Kidney epithelial cell (primary cell): ENCODE results near the gene ABCB6. TPM values are rescaled to one million over a fixed set of nuclear protein-coding genes. Genes with fewer than 3 reads are reported as not detected.

Experiments used
- DNase-seq: peaks from one replicate; pipeline ENCODE4 v3.0.0-alpha.2; 2010; ENCODE audit warnings: low read depth
- H3K27me3 ChIP-seq: 2 replicates; pipeline ENCODE4 v1.6.0; 2011; ENCODE audit warnings: low read length; ENCODE audit not compliant: control insufficient read depth, insufficient read depth
- H3K36me3 ChIP-seq: 2 replicates; pipeline ENCODE4 v1.5.1; 2011; ENCODE audit warnings: low read length; ENCODE audit not compliant: control insufficient read depth, insufficient read depth
- H3K4me3 ChIP-seq: 2 replicates; pipeline ENCODE4 v1.5.1; 2011; ENCODE audit warnings: low read depth, mild to moderate bottlenecking, control low read depth, low read length
- total RNA-seq: library from RNA; depleted of rRNA; stranded (reverse); fragments of >200 nt; gene quantifications from 2 replicates; pipeline ENCODE4 v1.2.3, GENCODE V29; 2015
- TF ChIP-seq, protein P1 (sequence below): IDR thresholded peaks from 2 replicates; pipeline ENCODE4 v1.5.1; 2011; ENCODE audit warnings: mild to moderate bottlenecking, moderate library complexity, low read length, control low read depth, inconsistent platforms; ENCODE audit not compliant: insufficient read depth, poor library complexity, severe bottlenecking

Gene ABCB6
- total RNA-seq, 1 donor from 2014 or later: 5.8 TPM

DNA sequence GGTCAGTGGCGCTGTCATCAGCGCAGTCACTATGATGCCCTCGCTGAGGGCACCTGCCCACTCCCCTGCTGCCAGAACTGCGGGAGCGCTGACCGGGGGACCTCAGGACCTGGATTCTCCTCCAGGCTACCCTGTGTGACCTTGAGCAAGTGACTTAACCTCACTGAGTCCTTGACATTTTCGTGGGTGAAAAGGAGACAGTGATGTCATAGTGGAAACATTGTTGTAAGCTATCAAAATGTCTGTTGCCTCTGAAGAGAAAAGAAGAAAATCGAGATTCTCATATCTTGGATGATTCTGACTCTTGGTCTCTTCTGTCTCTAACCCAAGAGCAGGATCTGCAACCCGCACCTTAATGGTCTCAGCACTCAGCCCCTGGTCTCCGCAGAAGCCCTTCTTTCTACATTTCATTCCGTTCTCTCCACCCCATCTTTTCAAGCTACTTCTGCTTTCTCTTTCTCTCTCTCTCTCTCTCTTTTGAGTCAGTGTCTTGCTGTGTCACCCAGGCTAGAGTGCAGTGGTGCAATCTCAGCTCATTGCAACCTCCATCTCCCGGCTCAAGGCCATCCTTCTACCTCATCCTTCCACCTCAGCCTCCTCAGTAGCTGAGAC lies 35.9 kb upstream of the ABCB6 start:
- H3K36me3 ChIP-seq: no peaks in the 10 kb centered on the region
- peak overlapping the region; percentile 58 for H3K4me3 ChIP-seq

GRCh38 chr2:219253753-219254589 lies 35.2 kb upstream of the ABCB6 start, which contains the start of gene TUBA4A:
Gene TUBA4A, minus strand, starts transcription at chr2:219253918. Its CDS starts 60 bp downstream, at chr2:219253858.
- TF ChIP-seq, protein P1, sequence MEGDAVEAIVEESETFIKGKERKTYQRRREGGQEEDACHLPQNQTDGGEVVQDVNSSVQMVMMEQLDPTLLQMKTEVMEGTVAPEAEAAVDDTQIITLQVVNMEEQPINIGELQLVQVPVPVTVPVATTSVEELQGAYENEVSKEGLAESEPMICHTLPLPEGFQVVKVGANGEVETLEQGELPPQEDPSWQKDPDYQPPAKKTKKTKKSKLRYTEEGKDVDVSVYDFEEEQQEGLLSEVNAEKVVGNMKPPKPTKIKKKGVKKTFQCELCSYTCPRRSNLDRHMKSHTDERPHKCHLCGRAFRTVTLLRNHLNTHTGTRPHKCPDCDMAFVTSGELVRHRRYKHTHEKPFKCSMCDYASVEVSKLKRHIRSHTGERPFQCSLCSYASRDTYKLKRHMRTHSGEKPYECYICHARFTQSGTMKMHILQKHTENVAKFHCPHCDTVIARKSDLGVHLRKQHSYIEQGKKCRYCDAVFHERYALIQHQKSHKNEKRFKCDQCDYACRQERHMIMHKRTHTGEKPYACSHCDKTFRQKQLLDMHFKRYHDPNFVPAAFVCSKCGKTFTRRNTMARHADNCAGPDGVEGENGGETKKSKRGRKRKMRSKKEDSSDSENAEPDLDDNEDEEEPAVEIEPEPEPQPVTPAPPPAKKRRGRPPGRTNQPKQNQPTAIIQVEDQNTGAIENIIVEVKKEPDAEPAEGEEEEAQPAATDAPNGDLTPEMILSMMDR: no peak
- no peak for DNase-seq
- Histone ChIP-seq H3K27me3 (peaks cover 9% of the 10 kb centered on the region), H3K36me3 (no peaks in the 10 kb centered on the region), H3K4me3 (peak within 1 kb of the TSS; percentile 58)

More for the DNA sequence above, 35.9 kb upstream of the ABCB6 start:
- DNase-seq: no peak
- peaks cover 9% of the 10 kb centered on the region for H3K27me3 ChIP-seq
- TF ChIP-seq, protein P1: no peak

GRCh38 chr2:219252900-219253752 lies 34.4 kb upstream of the ABCB6 start, which contains the start of gene TUBA4B:
Gene TUBA4B, plus strand, starts transcription at chr2:219253243. Its CDS starts 165 bp downstream, at chr2:219253408.
- peak within 1 kb of the TSS; percentile 58 for H3K4me3 ChIP-seq
- H3K27me3 ChIP-seq: peaks cover 9% of the 10 kb centered on the region
- H3K36me3 ChIP-seq: no peaks in the 10 kb centered on the region
- TF ChIP-seq, protein P1: no peak
- DNase-seq: no peak

DNA sequence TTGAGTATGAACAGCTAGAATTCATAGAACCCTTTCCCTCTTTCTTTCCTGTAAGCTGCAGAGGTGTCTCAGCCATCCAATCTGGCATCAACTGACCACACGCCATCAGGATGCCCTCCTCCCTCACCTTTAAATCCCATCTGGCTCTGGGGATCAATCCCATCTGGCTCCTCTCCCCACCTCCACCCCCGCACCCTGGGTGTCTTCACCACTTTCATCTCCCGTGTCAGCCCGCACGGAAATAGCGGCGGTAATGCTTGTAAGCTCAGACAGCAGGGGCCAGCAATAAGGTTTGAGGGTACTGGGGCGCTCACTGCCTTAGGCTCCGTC lies 33.8 kb upstream of the ABCB6 start:
- DNase-seq: no peak
- TF ChIP-seq, protein P1: no peak
- Histone ChIP-seq H3K4me3 (peak overlapping the region; percentile 58), H3K27me3 (peaks cover 9% of the 10 kb centered on the region), H3K36me3 (no peaks in the 10 kb centered on the region)

GRCh38 chr2:219252084-219252483 lies 33.3 kb upstream of the ABCB6 start:
- peak overlapping the region; percentile 58 for H3K4me3 ChIP-seq
- peaks cover 9% of the 10 kb centered on the region for H3K27me3 ChIP-seq
- DNase-seq: no peak
- H3K36me3 ChIP-seq: no peaks in the 10 kb centered on the region
- TF ChIP-seq, protein P1: no peak
